ENCODE data around the gene CSNK1D.

- TF ChIP-seq CTCF (IDR thresholded peaks at IDR 0.05) (no peak), POLR2A (IDR thresholded peaks at IDR 0.05) (no peak)
These were observed 3.5 kb downstream of the CSNK1D start for GRCh38 chr17:82269882-82270500.

Measured in body of pancreas (tissue), 4 donors.